Measurements from ENCODE around the gene TRPV5.

- no peak for TF ChIP-seq CTCF (conservative IDR thresholded peaks at IDR 0.05; ENCODE audit: low read length)
- no peak for TF ChIP-seq EZH2phosphoT487 (IDR thresholded peaks at IDR 0.05; ENCODE audit: borderline replicate concordance, low read depth, low read length)
Measured at GRCh38 chr7:142863891-142864685, 69.5 kb downstream of the TRPV5 start.

Measured in OCI-LY7 (cell line).